Chondrocyte (in vitro differentiated cells): ENCODE data around the gene WDR4. TPM values are rescaled to one million over a fixed set of nuclear protein-coding genes. Genes with fewer than 3 reads are reported as not detected.
A peak's percentile ranks its signal among the peaks of the same experiment; 100 is the strongest.

Experiments
- DNase-seq: peaks from one replicate; pipeline ENCODE4 v3.0.0; 2021; ENCODE audit warnings: mixed read lengths, low spot score
- H3K27ac Mint-ChIP-seq: one replicate; pipeline ENCODE4 v1.8.0; 2021; ENCODE audit warnings: mild to moderate bottlenecking, moderate library complexity, mixed read lengths; ENCODE audit not compliant: unreplicated experiment
- H3K27me3 Mint-ChIP-seq: 2 replicates; pipeline ENCODE4 v1.8.0; 2021; ENCODE audit warnings: low read depth, mixed read lengths
- H3K36me3 Mint-ChIP-seq: 2 replicates; pipeline ENCODE4 v1.8.0; 2021; ENCODE audit warnings: low read depth, mixed read lengths
- H3K4me1 Mint-ChIP-seq: 2 replicates; pipeline ENCODE4 v1.8.0; 2021; ENCODE audit warnings: low read depth, mild to moderate bottlenecking, mixed read lengths
- H3K4me3 Mint-ChIP-seq: one replicate; pipeline ENCODE4 v1.8.0; 2021; ENCODE audit warnings: mild to moderate bottlenecking, moderate library complexity, mixed read lengths; ENCODE audit not compliant: unreplicated experiment
- H3K9me3 Mint-ChIP-seq: 2 replicates; pipeline ENCODE4 v1.8.0; 2021; ENCODE audit warnings: low read depth, mixed read lengths
- CTCF ChIP-seq: fragments of 200-600 bp; sonication (generic); IDR thresholded peaks from 2 replicates; pipeline ENCODE4 v1.5.0; 2021; ENCODE audit warnings: antibody characterized with exemption, mild to moderate bottlenecking, moderate library complexity
- total RNA-seq: library from RNA; stranded (reverse); gene quantifications from 3 replicates; pipeline ENCODE4 v1.2.1, GENCODE V29; 2021

Gene WDR4
- total RNA-seq, 1 donor from 2014 or later = 9.6 TPM

GRCh38 chr21:42855171-42855936 lies 24.0 kb downstream of the WDR4 start:
- H3K27me3 Mint-ChIP-seq = no peaks in the 10 kb centered on the region
- H3K4me1 Mint-ChIP-seq = no peaks in the 10 kb centered on the region
- no peak for TF ChIP-seq CTCF
- H3K36me3 Mint-ChIP-seq = peaks cover 33% of the 10 kb centered on the region
- DNase-seq = peak; percentile 72
- no peak overlapping the region for H3K4me3 Mint-ChIP-seq
- H3K27ac Mint-ChIP-seq = no peak overlapping the region
- H3K9me3 Mint-ChIP-seq = no peaks in the 10 kb centered on the region

GRCh38 chr21:42854246-42855010 lies 24.9 kb downstream of the WDR4 start:
- Mint-ChIP-seq H3K4me3 (no peak overlapping the region), H3K27me3 (no peaks in the 10 kb centered on the region)
- no peak for TF ChIP-seq CTCF

GRCh38 chr21:42853621-42854020 lies 25.7 kb downstream of the WDR4 start:
- H3K27me3 Mint-ChIP-seq = no peaks in the 10 kb centered on the region
- H3K4me3 Mint-ChIP-seq = no peak overlapping the region
- H3K27ac Mint-ChIP-seq = no peak overlapping the region
- H3K36me3 Mint-ChIP-seq = peaks cover 42% of the 10 kb centered on the region
- DNase-seq = no peak
- H3K4me1 Mint-ChIP-seq = no peaks in the 10 kb centered on the region
- no peak for TF ChIP-seq CTCF
- H3K9me3 Mint-ChIP-seq = no peaks in the 10 kb centered on the region

More at GRCh38 chr21:42854246-42855010, 24.9 kb downstream of the WDR4 start:
- Mint-ChIP-seq H3K27ac (no peak overlapping the region), H3K36me3 (peaks cover 38% of the 10 kb centered on the region), H3K9me3 (no peaks in the 10 kb centered on the region), H3K4me1 (no peaks in the 10 kb centered on the region)
- DNase-seq = no peak

- no peak for DNase-seq
- TF ChIP-seq CTCF = no peak
- H3K27me3 Mint-ChIP-seq = no peaks in the 10 kb centered on the region
- H3K27ac Mint-ChIP-seq = no peak overlapping the region
- H3K36me3 Mint-ChIP-seq = peaks cover 41% of the 10 kb centered on the region
- no peaks in the 10 kb centered on the region for H3K4me1 Mint-ChIP-seq
- H3K9me3 Mint-ChIP-seq = no peaks in the 10 kb centered on the region
- H3K4me3 Mint-ChIP-seq = no peak overlapping the region
These were observed 26.3 kb downstream of the WDR4 start for GRCh38 chr21:42852925-42853570.
